ENCODE results near the gene PRDM5.

The PRDM5 gene

DNA sequence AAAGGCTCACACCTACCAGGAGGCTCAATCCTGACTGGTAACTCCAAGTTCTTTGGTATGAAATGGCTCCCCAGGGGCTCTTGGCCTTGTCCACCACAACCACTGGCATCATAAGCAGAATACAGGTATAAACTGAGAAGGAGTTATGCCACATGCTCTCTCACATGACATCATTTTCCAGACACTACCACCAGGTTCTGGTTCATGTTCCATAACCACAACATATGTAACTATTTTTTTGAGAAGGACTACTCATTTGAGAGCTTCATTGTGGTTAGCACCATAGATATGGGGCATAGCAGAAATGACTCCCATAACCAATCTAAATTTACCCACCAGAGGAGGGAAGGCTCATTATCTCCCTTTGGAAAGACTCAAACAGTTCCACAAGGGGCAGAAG lies 19.6 kb downstream of the PRDM5 start:
- DNase-seq = peak; percentile 70

GRCh38 chr4:120901731-120902130 lies 20.8 kb downstream of the PRDM5 start:
- no peak for DNase-seq

GRCh38 chr4:120897981-120898719 lies 24.4 kb downstream of the PRDM5 start:
- DNase-seq = no peak

GRCh38 chr4:120895554-120895953 lies 27.0 kb downstream of the PRDM5 start:
- peak; percentile 14 for DNase-seq

DNA sequence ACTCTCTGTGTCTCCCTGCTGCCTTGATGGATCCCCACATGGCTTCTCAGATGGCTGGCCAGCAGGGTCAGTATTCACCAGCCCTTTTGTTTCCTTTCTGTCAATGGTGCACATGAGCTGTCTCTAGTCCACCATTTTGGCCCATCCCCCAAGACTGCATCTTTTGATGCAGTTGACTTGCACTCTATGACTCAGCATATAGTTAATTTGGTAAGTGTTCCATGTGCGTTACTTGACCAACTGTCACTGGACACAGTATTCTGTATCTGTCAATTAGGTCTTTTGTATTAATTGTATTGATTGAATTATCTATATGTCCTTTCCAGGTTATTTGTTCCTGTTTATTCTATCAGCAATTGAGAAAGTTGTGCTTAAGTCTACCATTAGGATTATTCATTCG lies 29.2 kb downstream of the PRDM5 start:
- DNase-seq = no peak

DNA sequence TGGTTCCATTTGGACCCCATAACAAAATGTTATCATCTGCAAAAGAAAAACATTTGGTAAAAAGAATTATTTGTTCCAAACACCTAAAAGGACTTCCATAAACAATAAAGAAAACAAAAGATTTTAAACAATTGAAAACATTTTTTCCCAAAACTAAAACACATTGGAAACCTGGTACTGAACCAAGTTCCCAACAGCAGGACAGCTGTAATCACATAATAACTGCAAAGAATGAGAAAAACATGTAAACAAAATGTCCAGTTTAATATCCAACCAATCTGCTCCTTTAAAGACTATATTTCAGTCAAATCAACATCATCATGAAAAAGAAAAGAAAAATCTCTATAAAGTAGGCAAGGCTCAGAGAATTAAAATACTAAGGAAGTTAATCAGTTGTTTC lies 36.3 kb downstream of the PRDM5 start:
- no peak for DNase-seq

DNA sequence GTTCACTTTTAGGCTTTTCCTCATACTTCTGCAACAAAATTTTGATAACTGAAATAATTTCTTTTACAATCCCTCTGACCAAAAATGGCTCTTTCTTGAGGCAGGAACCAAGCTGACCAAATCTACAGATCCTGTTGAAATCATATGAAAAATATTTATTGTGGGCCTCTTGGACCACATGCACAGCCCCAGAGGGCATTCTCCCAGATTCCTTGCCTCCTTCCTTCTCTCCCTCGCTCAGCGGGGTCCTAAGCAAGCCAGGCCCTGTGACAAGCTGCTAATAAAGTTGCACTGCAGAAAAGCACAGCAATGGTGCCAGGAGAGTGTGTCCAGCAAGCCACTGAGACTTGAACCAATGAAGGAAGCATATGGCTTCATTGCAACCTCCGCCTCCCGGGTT lies 40.7 kb downstream of the PRDM5 start:
- no peak for DNase-seq

DNA sequence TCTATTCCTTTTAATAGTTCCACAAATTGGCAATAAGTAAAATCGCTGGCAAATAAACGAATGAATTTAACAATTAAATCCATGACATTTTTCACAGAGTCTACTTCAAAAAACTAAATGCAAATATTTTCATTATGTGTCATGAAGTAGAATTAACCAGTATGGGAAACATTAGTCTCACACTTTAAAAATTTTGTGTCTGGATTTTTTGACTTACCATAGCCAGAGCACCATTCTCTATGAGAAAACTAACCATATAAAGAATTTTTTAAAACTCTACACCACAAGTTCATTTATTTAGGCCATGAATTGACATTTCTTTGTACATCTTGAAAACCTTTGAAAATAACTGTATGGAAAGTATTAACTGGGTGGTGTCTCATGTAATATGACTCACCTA lies 41.2 kb downstream of the PRDM5 start:
- DNase-seq = no peak

- no peak for DNase-seq
Observed at GRCh38 chr4:120877021-120877420, 45.5 kb downstream of the PRDM5 start.

GRCh38 chr4:120874792-120875774 lies 47.4 kb downstream of the PRDM5 start:
- no peak for DNase-seq

DNA sequence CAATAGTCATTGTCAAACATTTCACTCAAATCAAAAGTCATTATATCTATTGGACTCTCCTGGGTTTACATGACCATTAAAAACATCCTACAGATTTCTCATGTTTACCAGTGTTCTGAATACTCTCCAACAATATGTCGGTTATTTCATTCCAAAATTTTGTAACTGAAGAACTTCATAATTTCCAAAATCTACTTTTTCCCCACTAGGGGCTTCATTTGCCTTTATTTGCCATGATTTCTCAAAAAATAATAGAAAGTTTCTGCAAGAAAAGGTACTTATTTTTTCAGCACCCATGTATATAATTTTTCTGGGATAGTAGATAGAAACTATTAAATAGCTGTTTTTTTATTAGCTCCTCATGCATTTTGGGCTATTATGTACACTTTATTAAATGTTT lies 49.0 kb downstream of the PRDM5 start:
- no peak for DNase-seq

GRCh38 chr4:120871173-120871572 lies 51.4 kb downstream of the PRDM5 start:
- DNase-seq = no peak

DNA sequence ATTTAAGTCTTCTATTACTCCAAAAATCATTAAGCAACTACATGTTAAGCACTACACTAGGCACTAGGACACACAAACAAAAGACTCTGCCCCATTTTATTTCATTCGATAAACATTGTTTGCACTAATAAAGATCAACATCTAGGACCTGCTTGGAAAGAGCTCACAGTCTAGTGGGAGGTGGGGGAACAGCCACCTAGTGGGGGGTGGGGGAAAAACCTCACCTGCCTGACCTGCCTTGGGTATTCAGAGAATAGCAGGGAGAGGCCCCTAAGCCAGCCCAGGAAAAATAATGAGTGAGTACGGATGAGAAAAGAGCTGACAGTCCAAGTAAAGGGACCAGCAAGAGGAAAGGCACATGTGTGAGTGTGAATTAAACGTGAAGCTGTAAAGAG lies 52.2 kb downstream of the PRDM5 start:
- DNase-seq = peak; percentile 2

DNA sequence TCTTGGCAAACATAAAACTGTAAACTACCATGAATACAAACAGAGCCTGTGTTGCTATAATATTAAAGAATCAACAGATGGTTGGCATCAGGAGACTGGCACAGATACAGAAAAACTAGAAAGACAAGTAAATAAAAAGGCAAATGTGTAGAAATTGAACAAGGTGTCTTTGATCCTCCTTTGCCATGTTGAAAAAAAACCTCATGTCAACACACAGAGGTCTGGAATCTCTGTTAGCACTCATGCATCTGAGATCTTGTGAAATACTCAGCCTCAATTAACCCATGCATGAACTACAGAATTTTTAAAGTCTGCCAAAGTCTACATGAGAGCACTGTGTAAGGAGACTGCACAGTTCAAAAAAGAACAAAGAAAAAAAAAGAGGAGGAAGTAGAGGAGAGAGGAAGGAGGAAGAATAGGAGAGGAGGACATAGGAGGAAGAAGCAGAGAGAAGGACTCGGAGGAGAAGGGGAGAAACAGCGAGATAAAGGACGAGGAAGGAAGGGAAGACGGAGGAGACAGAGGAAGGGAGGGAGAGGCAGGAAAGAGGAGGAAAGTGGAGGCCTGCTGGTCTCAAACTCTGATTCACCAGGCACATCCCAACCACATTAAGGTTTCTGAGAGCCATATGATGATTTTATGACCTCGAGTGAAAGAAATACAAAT lies 52.8 kb downstream of the PRDM5 start:
- DNase-seq = no peak

DNA sequence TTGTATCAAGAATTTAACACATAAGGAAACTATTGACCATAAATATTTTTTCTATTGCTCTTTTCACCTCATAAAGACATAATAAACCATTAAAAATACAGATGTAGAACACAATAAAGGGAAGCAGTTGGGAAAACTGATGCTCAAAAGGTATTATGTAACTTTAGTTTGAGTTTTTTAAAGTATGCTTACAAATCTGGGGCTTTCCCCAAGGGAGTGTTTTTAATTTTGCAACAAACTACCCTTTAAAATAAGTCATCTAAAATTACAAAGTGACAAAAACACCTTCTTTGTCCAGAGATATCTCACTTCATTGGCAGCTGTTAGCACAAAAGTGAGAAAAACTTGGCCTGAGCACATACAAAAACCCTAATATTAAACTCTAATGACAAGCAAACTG lies 55.0 kb downstream of the PRDM5 start:
- no peak for DNase-seq

GRCh38 chr4:120865985-120866384 lies 56.5 kb downstream of the PRDM5 start:
- DNase-seq = no peak

DNA sequence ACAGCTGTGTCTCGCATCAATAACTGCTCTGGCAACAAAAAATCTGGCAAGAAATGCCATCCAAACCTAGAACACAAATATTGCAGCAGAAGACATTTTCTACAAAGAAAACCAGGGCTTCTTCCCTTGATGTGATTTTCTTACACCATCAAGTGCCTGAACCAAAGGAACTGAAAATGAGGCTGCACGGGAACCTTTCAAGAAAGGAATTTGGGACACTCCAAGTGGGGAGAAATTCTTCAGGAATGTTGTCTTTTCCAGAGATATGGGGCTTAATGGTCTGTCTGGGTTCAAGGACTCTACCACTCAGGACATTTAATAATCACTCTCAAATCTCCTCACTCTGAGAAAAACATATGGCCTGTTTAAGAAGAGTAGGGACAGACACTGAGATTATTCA lies 57.6 kb downstream of the PRDM5 start:
- DNase-seq = no peak

- DNase-seq = no peak
Observed at GRCh38 chr4:120862432-120862831, 60.1 kb downstream of the PRDM5 start.

GRCh38 chr4:120861852-120862251 lies 60.7 kb downstream of the PRDM5 start:
- no peak for DNase-seq

DNA sequence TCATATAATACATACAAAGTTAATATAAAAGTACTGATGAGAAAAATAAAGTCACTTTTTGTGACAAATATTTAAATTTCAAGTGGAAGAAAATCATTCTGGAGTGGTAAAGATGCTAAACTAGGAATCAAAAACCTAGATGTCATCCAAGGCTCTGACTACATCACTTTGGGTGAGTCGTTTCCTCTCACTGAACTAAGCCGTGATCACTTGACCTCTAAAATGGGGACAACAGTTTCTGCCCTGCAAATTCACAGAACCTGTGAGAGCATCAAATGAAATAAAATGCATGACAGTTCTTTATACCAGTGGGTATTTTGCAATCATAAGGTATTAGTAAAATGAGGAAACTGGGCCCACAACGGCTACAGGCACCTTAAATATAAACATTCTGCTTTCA lies 63.8 kb downstream of the PRDM5 start:
- DNase-seq = peak; percentile 15

DNA sequence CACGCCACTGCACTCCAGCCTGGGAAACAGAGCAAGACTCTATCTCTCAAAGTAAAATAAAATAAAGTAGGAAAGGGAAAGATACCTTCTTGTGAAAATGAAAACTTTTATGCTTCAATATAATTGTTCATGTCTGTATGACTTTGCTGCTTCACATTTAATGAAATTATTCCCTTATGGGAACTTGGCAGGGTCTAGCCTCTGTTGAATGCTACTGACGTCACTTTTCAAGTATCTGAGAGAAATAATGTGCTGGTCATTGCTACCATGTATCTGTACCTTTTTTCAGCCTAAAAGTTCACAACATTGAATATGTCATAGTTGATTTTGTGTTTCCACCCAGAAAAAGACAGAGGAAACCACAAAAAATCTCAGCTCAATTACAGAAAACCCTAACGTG lies 65.2 kb downstream of the PRDM5 start:
- no peak for DNase-seq

- no peak for DNase-seq
Observed at GRCh38 chr4:120856294-120856693, 66.2 kb downstream of the PRDM5 start.

GRCh38 chr4:120855307-120856001 lies 67.1 kb downstream of the PRDM5 start:
- peak; percentile 44 for DNase-seq

All from activated CD4-positive, alpha-beta T cell treated with anti-CD3 and anti-CD28 coated beads, Interleukin-10, Interleukin-2, amounts not matched to agents 100 ng/mL and 50 ng/mL, durations not matched to agents 16 hours and 8 hours (primary cell).